HG03045 (cell line): ENCODE measurements around the gene EOLA2.
A peak's percentile ranks its signal among the peaks of the same experiment; 100 is the strongest.
"Not testable (repeated sequence)": the region's sequence is repeated elsewhere in the genome, so short reads cannot be mapped to it uniquely, and the experiment has no call there.

Experiments
- ATAC-seq: cut with Tn5 transposase; IDR thresholded peaks from one replicate; pipeline ENCODE4 v1.9.1; 2021; ENCODE audit warnings: mild to moderate bottlenecking, moderate library complexity; ENCODE audit not compliant: unreplicated experiment

EOLA2 gene

GRCh38 chrX:149933547-149933946 is 4.7 kb downstream of the EOLA2 start:
- ATAC-seq, result not testable (repeated sequence)

- ATAC-seq, result not testable (repeated sequence)
Measured at GRCh38 chrX:149932970-149933369, 5.3 kb downstream of the EOLA2 start.

GRCh38 chrX:149932150-149932549 is 6.1 kb downstream of the EOLA2 start:
- ATAC-seq, result not testable (repeated sequence)

- not testable (repeated sequence) for ATAC-seq
Measured at GRCh38 chrX:149931355-149931754, 6.9 kb downstream of the EOLA2 start.

GRCh38 chrX:149929400-149929799 is 8.9 kb downstream of the EOLA2 start, which contains the start of gene HSFX4:
Gene HSFX4, plus strand, starts transcription at chrX:149929573. Its CDS starts 72 bp downstream, at chrX:149929645.
- ATAC-seq, result not testable (repeated sequence)

GRCh38 chrX:149928635-149929034 is 9.7 kb downstream of the EOLA2 start:
- not testable (repeated sequence) for ATAC-seq

GRCh38 chrX:149927964-149928258 is 10.4 kb downstream of the EOLA2 start:
- ATAC-seq, result not testable (repeated sequence)

- not testable (repeated sequence) for ATAC-seq
Measured at GRCh38 chrX:149927245-149927963, 10.9 kb downstream of the EOLA2 start.

- ATAC-seq, result not testable (repeated sequence)
Measured at GRCh38 chrX:149924434-149924833, 13.9 kb downstream of the EOLA2 start.

- not testable (repeated sequence) for ATAC-seq
Measured at GRCh38 chrX:149923836-149924235, 14.5 kb downstream of the EOLA2 start.

GRCh38 chrX:149916745-149917392 is 21.4 kb downstream of the EOLA2 start:
- no peak for ATAC-seq

- ATAC-seq, result no peak
Measured at GRCh38 chrX:149910178-149910695, 28.1 kb downstream of the EOLA2 start.

- no peak for ATAC-seq
Measured at GRCh38 chrX:149909324-149910177, 28.7 kb downstream of the EOLA2 start.

GRCh38 chrX:149908727-149909126 is 29.6 kb downstream of the EOLA2 start:
- ATAC-seq, result no peak

- no peak for ATAC-seq
Measured at GRCh38 chrX:149908308-149908707, 30.0 kb downstream of the EOLA2 start.

GRCh38 chrX:149903889-149904748 is 34.2 kb downstream of the EOLA2 start:
- peak; percentile 91 for ATAC-seq

- no peak for ATAC-seq
Measured at GRCh38 chrX:149898554-149898953, 39.7 kb downstream of the EOLA2 start.

- not testable (repeated sequence) for ATAC-seq
Measured at GRCh38 chrX:149890828-149891227, 47.5 kb downstream of the EOLA2 start.
